Renal pelvis (tissue), 4 donors: ENCODE data around the gene DPM2. TPM values are rescaled to one million over a fixed set of nuclear protein-coding genes. Genes with fewer than 3 reads are reported as not detected.

Source experiments
- DNase-seq: peaks from one replicate; pipeline ENCODE4 v3.0.0-alpha.2; 2013
- polyA plus RNA-seq, 3 donors: library from polyadenylated mRNA; unstranded; fragments of 120-200 nt; gene quantifications; one replicate each; pipeline ENCODE4 v1.2.1, GENCODE V29; 2013; ENCODE audit not compliant: insufficient read length in 3 of 3

DPM2 gene
- polyA plus RNA-seq, 3 donors = 38.3 to 43.6 (median 40.8) TPM

DNA sequence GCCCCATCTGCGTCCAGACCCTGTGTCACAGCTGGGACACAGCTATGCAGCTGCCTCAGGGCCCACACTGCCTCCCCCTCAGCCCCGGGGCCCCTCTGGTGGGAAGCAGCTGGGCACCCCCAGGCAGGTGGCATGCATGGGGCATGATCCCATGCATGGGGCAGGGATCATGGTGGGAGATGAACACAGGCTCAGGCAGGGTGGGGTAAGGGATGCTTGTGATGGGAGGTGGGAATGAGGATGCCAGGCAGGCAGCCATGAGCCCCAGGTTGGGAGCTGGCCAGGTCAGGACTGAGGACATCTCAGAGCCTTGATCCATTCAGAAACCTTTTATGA is 23.5 kb upstream of the DPM2 start:
- no peak for DNase-seq

DNA sequence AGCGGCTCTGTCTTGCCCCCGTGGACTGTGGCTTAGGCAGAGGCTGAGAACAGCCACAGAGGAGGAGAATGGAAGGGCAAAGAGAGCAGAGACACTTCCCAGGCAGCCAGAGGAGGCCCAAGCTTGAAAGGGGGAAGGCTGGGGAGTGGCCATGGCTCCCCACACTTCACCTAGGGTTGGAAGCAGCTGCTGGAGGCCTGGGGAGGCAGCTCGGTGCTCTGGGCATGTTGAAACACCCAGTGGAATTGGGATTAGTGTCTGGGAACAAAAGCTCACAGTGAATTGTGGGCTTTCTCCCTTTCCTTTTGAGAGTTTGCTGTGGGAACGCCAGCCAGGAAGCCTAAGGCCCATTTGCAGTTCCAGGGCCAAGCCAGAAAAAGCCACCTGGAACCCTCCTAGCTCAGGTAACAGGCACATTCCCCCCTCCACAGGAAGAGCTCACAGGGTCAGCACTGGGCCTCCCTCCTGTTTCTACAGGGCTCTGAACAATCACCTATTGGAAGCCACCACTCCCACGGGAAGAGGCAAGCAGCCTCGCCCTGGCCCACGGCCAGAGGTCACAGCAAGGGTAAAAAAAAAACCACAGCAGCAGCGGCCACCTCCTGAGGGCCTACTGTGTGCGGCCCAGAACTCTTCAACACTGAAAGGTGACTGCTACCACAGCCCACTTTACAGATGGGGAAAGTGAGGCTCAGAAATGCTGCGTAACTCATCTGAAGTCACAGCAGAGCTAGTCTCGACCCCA is 22.9 kb upstream of the DPM2 start:
- no peak for DNase-seq

DNA sequence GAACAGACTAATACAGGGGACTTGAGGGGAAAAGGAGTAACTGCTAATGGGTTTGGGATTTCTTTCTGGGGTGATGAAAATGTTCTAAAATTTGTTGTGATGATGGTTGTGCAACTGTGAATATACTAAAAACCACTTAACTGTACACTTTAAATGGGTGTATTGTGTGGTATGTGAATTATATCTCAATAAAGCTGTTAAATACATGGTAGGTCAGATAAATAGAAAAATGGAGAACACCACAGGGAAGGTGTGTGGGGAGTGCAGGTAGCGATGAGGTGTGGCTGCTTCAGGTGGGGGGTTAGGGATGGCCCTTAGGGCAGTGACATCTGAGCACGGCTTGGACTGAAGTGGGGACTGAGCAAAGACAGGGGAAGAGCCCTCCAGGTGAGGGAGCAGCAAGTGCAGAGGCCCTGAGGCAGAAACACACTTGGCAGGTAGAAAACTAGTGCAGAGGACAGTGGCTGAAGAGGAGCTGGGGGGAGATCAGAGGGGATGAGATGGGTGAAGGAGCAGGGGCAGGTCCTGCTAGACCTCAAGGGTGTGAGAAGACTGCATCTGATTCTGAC is 22.3 kb upstream of the DPM2 start:
- DNase-seq = no peak

DNA sequence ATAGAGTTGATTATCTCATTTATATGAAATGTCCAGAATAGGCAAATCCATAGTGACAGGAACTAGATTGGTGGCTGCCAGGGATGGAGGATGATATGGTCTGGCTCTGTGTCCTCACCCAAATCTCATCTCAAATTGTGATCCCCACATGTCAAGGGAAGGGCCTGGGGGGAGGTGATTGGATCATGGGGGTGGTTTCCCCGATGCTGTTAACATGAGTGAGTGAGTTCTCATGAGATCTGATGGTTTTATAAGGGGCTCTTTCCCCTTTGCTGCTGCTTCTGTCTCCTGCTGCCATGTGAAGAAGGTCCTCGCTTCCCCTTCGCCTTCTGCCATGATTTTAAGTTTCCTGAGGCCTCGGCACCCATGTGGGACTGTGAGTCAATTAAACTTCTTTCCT is 21.7 kb upstream of the DPM2 start:
- no peak for DNase-seq

DNA sequence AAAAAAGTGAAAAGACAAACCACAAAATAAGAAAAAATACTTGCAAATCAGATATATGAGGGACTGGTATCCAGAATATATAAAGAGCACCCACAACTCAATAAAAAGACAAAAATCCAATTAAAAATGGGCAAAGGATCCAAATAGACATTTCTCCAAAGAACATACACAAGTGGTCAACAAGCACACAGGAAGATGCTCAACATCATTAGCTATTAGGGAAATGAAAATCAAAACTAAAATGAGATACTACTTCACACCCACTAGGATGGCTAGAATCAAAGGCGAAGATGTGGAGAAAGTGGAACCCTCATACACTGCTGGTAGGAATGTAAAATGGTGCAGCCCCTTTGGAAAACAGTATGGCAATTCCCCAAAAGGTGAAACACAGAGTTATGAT is 21.1 kb upstream of the DPM2 start:
- no peak for DNase-seq

DNA sequence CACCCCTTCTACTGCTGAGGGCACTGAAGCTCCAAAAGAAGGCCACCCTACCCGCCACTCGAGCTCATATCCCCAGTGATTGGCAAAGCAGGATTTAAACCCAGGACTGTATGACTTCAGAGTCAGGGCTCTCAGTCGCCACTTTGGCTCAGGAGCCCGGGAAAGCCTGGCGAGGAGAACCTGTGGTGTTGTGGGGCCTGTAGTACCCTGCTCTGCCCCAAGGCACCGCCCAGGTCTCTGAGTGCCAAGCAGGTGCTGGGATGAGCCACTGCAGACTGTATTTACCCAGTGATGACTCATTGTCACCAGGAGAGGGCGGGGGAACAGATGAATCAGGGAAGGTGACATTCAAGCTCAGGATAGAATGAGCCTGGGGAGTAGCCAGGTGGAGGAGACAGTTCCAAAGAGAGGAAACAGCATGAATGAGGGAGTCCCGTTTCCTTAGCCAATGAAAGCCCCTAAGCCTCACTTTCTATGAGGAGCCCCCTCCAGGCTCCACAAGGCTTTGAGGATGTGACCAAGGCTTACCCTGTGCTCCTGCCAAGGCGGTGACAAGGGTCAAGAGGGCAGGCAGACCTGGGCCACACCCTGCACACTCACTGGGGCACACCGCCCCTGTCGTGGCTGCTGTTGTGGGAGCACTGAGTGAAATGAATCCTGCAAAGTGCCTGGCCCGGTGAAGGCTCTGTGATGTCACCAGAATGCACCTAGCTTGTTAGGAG is 17.8 kb upstream of the DPM2 start:
- no peak for DNase-seq

DNA sequence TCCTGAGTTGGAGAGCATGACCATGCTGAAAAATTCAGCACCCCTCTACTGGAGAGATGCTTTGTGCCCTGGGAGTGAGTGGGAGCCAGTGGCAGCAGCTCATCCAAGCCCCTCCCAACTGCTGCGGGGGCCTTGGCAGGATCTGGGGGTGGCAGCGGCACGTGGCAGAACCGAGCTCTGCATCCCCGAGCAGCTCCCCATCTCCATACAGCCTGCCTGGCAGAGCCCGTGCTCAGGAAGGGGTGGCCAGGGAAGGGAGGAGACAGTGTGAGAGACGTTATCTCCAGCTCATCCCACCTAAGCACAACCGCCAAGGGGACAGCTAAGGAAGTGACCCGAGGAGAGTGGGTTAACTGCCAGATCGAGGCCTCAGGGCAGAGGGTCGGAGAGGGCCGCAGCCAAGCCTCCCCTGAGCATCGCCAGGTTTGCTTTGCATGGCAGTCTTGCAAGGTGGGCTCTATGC is 17.2 kb upstream of the DPM2 start:
- DNase-seq = no peak

DNA sequence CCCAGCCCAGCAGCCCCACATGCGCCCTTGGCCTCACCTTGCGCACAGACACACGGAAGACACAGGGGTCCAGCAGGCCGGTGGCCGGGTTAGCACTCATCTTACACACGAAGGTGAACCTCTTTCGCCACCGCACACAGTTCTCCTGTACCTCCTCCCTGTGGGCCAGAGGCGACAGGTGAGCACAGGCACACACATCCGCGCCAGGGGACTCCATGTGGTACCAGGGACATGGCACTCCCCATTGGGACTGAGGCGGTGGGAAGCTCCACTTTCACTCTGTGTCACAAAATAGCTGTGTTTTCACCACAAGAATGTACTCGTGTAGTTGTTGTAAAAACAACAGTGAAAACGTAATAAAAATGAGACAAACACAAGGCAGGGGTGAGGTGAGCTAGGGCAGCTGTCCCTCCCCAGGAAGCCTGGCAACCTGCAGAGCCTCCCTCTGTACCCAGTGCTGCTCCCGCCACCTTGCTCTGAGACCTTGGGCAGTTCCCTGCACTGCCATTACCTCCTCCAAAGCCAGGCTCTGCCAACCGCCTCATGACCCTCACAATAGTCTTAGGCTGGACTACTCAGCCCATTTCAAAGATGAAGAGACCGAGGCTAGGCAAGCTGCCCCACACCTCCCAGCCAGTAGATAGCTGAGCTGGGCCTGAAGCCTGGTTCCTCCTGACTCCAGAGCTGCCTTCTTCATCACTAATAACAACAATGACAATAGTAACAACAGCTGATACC is 16.3 kb upstream of the DPM2 start:
- no peak for DNase-seq

DNA sequence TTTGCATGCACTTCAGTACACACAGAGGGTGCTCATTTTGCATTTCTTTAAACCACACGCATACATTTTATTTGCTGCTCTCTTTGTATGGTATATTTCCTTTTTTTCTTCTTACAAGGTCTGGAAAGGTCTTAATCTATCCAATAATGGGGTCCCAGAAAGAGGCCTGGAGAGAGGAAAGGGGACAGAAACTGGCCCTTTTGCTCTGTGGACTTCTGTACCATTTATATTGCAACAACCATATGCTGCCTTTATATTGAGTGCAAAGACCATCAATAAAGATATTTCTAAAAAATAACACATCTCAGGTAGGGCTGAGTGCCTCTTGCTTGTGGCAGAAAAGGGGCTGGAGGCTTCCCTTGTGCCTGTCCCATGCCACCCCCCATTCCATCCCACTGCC is 15.5 kb upstream of the DPM2 start:
- DNase-seq = no peak

DNA sequence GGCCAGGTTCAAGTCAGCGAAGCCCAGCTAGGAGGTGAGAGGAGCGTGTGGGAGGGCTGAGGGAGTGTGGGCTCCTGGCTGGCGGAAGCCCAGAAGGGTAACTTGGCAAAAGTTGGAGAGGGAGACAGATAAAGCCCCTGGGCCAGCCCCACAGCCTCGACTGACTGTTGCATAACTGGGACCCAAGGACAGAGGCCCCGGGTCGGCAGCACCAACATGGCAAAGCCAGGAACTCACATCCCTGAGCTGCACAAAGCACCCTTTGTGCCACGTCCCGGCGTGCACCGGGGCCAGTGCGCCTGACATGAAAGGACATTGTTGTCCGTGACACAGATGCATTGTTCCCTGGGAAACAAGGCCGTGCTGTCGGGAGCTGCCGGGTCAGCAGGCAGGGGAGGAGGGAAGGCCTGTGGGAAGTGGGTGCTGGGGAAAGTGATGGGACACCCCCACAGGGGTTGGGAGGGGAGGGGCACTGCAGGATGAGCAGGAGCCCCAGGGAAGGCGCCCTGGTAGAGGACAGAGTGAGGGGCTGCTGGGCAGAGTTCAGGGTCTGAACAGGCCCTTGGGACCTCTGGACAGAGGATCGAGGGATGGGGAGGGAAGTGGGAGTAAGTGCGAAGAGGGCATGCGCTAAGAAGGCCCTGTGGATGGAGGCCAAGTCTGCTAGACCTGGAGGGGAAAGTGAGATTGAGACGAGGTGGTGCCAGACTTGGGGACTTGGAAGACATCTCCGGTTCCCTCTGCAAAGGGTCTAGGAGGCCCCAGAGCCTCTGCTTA is 13.0 kb upstream of the DPM2 start:
- DNase-seq = no peak

DNA sequence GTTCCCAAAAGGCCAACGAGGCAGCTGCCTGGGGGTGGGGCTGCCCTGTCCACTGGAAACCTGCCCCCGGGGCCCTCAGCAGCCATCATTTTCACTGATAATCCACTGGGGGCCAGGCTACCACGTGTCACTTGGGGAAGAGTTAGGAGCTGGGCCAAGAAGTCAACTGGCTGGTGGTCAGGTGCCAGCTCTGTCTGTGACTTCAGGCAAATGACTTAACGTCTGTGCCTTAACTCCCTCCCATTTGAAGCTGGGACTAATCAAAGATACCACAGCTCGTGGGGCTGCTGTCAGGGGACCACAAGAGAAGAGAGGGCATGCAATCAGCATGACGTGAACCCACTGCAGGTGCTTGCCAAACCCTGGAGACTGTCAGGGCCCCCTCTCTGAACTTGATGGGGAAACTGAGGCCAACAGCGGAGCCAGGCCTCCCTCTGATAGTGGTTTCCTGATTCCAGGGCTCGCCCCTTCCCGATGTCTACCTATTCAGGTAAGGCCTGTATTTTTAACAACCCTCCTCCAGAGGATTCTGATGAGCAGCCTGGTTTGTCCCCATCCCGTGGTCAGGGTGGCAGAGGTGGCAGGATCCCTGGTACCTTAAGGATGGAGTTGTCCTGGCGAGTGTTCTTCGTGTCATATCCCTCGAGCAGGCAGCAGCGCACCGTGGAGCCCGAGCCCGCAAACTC is 12.3 kb upstream of the DPM2 start:
- DNase-seq = no peak

DNA sequence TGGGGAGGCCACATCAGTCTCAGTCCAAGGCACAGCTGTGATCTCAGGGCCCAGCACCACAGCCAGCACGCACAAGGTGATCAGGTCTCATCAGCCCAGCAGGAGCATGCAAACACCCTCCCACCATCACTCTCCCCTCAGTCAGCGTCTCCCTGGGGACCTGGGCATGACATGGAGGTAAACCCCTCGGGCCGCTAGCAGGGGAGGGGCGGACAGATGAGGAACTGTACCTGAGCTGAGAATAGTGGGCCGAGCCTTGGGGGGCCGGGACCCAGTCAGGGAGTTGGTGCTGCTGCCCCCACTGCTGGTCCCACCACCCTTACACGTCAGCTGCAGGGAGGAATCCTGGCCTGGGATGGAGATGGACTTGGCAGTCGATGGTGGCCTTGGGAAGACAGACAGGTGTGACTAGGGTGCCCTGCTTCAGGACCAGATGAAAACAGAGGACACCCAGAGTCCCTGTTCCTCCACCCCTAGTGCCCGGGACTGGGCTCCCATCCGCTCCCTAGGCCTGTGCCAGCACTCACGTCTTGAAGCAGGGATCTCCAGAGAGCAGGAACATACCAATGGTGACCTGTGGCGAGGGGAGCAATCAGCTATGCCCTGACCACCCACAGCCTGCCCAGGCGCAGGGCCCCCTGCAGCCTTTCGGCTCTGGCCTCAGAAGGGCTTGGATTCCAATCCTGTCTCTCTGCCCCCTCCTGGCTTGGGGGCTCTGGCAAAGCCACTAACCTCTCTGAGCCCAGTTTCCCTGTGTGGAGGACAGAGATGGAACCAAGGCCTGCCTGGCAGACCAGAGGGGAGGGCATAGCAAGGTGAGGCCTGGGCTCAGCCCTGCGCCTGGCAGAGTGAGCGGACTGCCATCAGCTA is 10.4 kb upstream of the DPM2 start:
- DNase-seq = no peak

DNA sequence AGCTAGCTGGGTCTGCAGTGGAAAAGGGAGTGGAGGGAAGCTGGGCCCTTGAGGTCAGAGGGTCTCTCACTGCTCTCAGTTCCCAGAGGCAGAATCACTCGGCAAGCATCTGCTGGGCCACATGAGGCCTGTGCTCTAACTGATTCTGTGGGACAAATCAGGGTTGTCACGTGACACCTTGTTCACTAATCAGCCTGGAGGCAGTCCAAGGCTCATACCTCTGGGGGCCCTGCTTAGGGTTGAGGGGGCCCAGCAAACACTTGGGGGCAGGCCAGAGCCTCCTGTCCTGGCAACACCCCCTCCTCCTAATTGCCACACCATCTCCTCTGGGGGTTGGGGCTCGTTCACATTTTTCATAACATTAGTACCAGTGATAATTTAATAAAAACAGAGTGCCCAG is 9.1 kb upstream of the DPM2 start:
- DNase-seq = no peak

DNA sequence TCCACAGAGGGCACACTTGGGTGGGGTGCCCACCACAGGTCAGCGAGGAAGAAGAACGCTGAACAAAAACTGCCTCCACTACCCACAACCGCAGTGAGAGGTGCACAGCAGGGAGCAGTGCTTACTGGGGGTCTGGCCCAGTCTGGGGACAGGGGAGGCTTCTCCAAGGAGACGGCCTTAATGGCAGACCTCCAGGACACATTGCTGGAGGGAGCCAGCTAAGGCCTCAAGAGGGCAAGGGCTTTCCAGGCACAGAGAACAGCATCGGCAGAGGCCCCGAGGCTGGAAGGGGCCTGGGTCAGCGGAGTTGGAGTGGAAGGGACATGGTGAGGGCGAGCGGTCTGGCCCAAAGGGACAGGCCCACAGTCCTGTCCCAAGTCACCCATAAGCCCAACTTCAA is 8.3 kb upstream of the DPM2 start:
- no peak for DNase-seq

DNA sequence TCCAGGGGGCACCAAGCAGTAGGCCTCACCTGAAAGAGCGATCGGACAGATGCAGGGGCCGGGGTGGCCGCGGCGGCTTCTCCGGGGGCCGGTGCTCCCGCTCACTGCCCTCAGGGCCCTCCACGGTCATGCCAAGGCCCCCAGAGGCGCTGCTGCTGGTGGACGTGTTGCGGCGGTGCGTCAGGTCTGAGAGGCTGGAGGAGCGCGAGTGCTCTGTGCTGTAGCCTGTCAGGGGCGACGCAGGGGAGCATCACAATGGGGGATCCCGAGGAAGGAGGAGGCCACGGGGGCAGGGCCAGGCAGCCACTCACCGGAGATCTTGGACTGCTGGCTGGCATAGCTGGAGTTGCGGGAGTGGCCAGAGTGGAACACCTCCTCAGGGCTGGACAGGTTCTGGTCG is 7.7 kb upstream of the DPM2 start:
- DNase-seq = no peak

DNA sequence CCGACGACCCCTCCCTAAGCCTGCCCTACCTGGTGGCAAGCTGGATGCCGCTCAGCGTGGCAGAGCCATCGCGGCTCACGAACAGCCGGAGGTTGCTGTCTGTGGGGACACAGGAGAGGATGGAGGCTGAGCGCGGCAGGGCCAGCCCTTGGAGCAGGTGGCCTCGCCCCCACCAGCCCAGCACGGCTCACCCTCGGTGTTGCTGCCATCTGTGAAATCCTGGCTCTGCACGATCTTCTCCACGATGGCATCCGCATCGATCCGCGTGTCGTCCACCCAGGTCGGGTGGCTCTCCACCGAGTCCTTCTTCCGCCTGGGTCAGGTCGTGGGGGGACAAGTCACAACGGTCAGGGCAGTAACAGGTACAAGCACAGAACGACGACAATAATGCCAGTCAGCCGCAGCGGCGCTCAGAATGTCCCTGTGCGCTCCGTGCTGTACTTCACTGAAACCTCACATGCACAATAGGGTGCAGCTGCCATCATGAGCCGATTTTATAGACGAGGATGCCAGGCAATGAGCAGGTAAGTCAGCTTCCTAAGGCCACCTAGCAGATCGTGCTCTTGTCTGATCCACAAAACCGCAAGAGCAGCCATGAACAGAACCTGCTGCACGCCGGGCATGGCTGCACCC is 7.0 kb upstream of the DPM2 start:
- DNase-seq = no peak

DNA sequence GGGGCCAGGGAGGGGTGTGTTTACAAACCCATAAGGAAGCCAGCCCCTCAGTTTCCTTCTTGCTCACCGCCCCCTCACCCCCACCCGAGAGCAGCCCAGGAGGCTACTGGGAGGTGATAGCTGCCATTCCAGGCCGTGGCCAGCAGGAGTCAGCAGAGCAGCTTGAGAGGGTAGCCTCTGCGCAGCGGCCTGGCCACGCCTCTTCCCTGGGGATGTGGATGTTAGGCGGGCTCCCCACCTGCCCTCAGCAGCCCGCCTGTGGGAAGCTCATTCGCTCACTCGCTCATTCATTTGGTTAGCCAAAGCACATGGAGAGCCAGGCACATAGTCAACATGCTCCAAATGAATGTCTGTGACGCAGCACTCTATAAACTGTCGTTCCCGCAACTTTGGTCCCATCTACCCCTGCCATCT is 6.1 kb upstream of the DPM2 start:
- no peak for DNase-seq

DNA sequence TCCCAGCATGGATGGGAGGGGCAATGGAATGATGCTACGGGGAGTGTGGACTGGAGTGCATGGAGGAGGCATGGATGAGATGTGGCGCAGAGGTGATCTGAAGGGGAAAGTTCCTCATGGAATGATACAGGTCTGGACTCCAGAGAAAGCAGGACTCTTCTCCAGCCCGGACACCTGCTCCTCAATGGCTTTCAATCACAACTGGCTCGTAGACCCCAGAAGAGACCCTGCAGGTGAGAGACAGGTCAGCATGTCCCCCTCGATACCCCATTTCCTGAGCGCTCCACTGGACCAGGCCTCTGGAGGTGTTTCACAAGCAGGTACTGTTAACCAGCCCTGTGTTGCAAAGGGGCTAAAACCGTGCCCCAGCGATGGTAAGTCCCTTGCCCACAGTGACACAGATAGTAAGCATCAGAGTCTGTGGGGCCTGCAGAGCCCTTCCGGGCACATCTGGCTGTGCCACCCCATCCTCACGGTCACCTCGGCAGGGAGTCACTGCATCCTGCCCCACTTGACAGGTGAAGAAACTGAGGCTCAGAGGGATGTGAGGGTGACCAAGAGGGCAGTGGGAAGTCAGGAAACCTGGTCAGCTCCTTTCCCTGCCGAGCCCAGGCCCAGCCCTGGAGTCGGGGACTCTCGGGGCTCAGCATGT is 5.5 kb upstream of the DPM2 start:
- no peak for DNase-seq
